ENCODE data around the gene ENTPD2. TPM values are rescaled to one million over a fixed set of nuclear protein-coding genes. Genes with fewer than 3 reads are reported as not detected.

ENTPD2 gene
- total and polyA plus RNA-seq, 9 of the 15 experiments (the other 6 are each of a cell fraction or from before 2014, with no cell fraction given): 0.04 to 0.60 (median 0.14) TPM; not detected in 4

- TF ChIP-seq POLR3A (IDR thresholded peaks at IDR 0.05; ENCODE audit: borderline replicate concordance, extremely low read depth, insufficient read depth, insufficient read length): no peak
These were observed 41.8 kb downstream of the ENTPD2 start (continued) for GRCh38 chr9:137011907-137012675.

DNA sequence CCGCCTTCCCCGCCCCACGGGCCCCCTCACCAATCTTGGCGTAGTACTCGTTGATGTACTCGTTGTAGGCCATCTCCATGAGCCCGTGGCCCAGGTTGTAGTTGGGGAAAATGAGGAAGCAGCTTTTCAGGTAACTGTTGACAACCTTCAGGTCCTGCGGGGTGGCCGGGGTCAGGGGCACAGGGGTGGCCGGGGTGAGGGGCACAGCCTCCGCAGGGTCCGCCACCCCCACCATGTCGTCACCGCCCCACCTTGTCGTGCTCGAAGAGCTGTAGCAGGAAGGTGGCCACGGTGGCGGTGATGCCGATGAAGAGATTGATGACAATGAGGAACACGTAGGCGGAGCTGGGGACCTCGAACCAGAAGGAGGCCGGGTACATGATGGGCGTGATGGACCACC lies 42.7 kb downstream of the ENTPD2 start:
- BruUV-seq (replicated peaks): no TSS peak
- WGBS (ENCODE audit: insufficient coverage, low coverage, missing lambda C conversion rate): 77% methylated on average over 12 of the region's 24 CpGs
- Histone ChIP-seq H3K27ac (ENCODE audit: extremely low read depth, low read depth, low read length) (no peak overlapping the region), H3K9me1 (ENCODE audit: control insufficient read depth, insufficient read depth, low read length) (no peaks in the 10 kb centered on the region), H3K4me2 (ENCODE audit: insufficient read depth, low read length) (no peak overlapping the region), H3K9me3 (replicated peaks; ENCODE audit: control insufficient read depth, insufficient read depth, low read depth, low read length) (no peaks in the 10 kb centered on the region), H3K4me1 (replicated peaks in 1 of 2; ENCODE audit: control insufficient read depth in 2 of 2, insufficient read depth in 2 of 2, low read length in 2 of 2) (peaks cover 0 to 76% of the 10 kb centered on the region in 2 experiments; a peak in 2 of 5 replicates), H4K20me1 (replicated peaks; ENCODE audit: control insufficient read depth, insufficient read depth, low read length) (no peaks in the 10 kb centered on the region), H3K27me3 (ENCODE audit: control insufficient read depth in 2 of 2, insufficient read depth in 2 of 2, low read length in 2 of 2) (no peaks in the 10 kb centered on the region), H3K9ac (ENCODE audit: insufficient read depth in 1 of 2, low read depth in 2 of 2, low read length in 2 of 2) (no peak overlapping the region), H3K36me3 (ENCODE audit: control insufficient read depth, insufficient read depth, low read length) (no peaks in the 10 kb centered on the region), H2AFZ (ENCODE audit: low read depth, low read length) (no peak overlapping the region), H3K79me2 (ENCODE audit: control insufficient read depth, insufficient read depth, low read length) (no peaks in the 10 kb centered on the region), H3K4me3 (no peak overlapping the region)
- in situ Hi-C loops (cut with MboI) (no loop called here), intact Hi-C loops (cut with micrococcal nuclease) (no loop called here)
- CTCF ChIA-PET (ENCODE audit: low intra/inter-chr PET ratio): no interaction called here
- FAIRE-seq: no peak
- POLR2A ChIA-PET: interaction anchor here (0.6 to 1.5 kb wide), 2 partner anchors 11 to 159 kb away, joined by 3 to 4 read pairs; no protein-coding TSS in a partner anchor
- no peak for DNase-seq (ENCODE audit: extremely low read depth in 1 of 4, low spot score in 3 of 4)
- ATAC-seq: no peak
- TF ChIP-seq RBM39 (optimal IDR thresholded peaks at IDR 0.05; ENCODE audit: low read depth, low read length) (no peak), ETV1 (tag; conservative IDR thresholded peaks at IDR 0.05; ENCODE audit: low read depth) (no peak), CREB1 (IDR thresholded peaks at IDR 0.05) (no peak), CREB1 (CRISPR knock-in tag; IDR thresholded peaks at IDR 0.05) (no peak), NFIX (CRISPR knock-in tag; IDR thresholded peaks at IDR 0.05; ENCODE audit: low read depth) (no peak), BCLAF1 (IDR thresholded peaks at IDR 0.05; ENCODE audit: borderline replicate concordance in 1 of 2, control insufficient read depth in 1 of 2, low read depth in 2 of 2, low read length in 1 of 2) (no peak), GTF2B (IDR thresholded peaks at IDR 0.05; ENCODE audit: extremely low read depth, insufficient read length) (no peak), ZNF57 (CRISPR knock-in tag; IDR thresholded peaks at IDR 0.05) (no peak), KHSRP (IDR thresholded peaks at IDR 0.05) (no peak), SIN3A (IDR thresholded peaks at IDR 0.05; ENCODE audit: borderline replicate concordance in 2 of 2, control insufficient read depth in 1 of 2, low read depth in 2 of 2, low read length in 2 of 2) (no peak), FOS (IDR thresholded peaks at IDR 0.05; ENCODE audit: extremely low read depth, insufficient read length) (no peak), SUPT5H (IDR thresholded peaks at IDR 0.05) (no peak), FOXP1 (CRISPR knock-in tag; IDR thresholded peaks at IDR 0.05) (no peak)
- TF ChIP-seq, protein P1, sequence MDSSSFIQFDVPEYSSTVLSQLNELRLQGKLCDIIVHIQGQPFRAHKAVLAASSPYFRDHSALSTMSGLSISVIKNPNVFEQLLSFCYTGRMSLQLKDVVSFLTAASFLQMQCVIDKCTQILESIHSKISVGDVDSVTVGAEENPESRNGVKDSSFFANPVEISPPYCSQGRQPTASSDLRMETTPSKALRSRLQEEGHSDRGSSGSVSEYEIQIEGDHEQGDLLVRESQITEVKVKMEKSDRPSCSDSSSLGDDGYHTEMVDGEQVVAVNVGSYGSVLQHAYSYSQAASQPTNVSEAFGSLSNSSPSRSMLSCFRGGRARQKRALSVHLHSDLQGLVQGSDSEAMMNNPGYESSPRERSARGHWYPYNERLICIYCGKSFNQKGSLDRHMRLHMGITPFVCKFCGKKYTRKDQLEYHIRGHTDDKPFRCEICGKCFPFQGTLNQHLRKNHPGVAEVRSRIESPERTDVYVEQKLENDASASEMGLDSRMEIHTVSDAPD (CRISPR knock-in tag; IDR thresholded peaks at IDR 0.05): no peak

All from K562 (cell line).